ENCODE measurements around the gene ZNF207.
A peak's percentile ranks its signal among the peaks of the same experiment; 100 is the strongest.

The ZNF207 gene

GRCh38 chr17:32341141-32341856 lies 8.7 kb upstream of the ZNF207 start:
- no peaks in the 10 kb centered on the region for H4K20me1 ChIP-seq (ENCODE audit: insufficient read depth, low read length)
- peaks cover 16% of the 10 kb centered on the region for H3K4me1 ChIP-seq (ENCODE audit: insufficient read depth, low read length, severe bottlenecking)
- H2AFZ ChIP-seq (ENCODE audit: low read length) = no peak overlapping the region
- no peaks in the 10 kb centered on the region for H3F3A ChIP-seq (ENCODE audit: insufficient read depth, low read length)
- no peaks in the 10 kb centered on the region for H3K9me3 ChIP-seq (ENCODE audit: low read length)
- H3K4me3 ChIP-seq (ENCODE audit: low read depth, low read length, poor library complexity, severe bottlenecking) = peak overlapping the region; percentile 67
- TF ChIP-seq EZH2 (IDR thresholded peaks at IDR 0.05; ENCODE audit: borderline replicate concordance, low read length) (no peak), CTCF (IDR thresholded peaks at IDR 0.05; ENCODE audit: low read length) (peak; percentile 44; the same call in 1 of the 2 replicates)
- H3K9ac ChIP-seq (ENCODE audit: low read length) = peak overlapping the region; percentile 72
- H3K27me3 ChIP-seq (ENCODE audit: insufficient read depth, low read length) = no peaks in the 10 kb centered on the region
- H3K79me2 ChIP-seq (ENCODE audit: insufficient read depth, low read length) = no peaks in the 10 kb centered on the region
- H3K9me2 ChIP-seq (ENCODE audit: low read depth, low read length) = no peaks in the 10 kb centered on the region
- H3K27ac ChIP-seq (ENCODE audit: low read depth, low read length, poor library complexity, severe bottlenecking) = peak overlapping the region; percentile 49
- H3K4me2 ChIP-seq (ENCODE audit: low read length) = peak overlapping the region; percentile 80
- peaks cover 30% of the 10 kb centered on the region for H3K36me3 ChIP-seq (ENCODE audit: insufficient read depth, low read length)

GRCh38 chr17:32341857-32342602 lies 7.9 kb upstream of the ZNF207 start, which contains the start of gene C17orf75:
Gene C17orf75 (minus strand): TSS chr17:32342173. CDS start chr17:32342139, 34 bp downstream.
- Histone ChIP-seq H3K9me2 (ENCODE audit: low read depth, low read length) (no peaks in the 10 kb centered on the region), H3K4me3 (ENCODE audit: low read depth, low read length, poor library complexity, severe bottlenecking) (peak within 1 kb of the TSS; percentile 67), H3K27me3 (ENCODE audit: insufficient read depth, low read length) (no peaks in the 10 kb centered on the region), H3K9me3 (ENCODE audit: low read length) (no peaks in the 10 kb centered on the region), H4K20me1 (ENCODE audit: insufficient read depth, low read length) (no peaks in the 10 kb centered on the region), H3K4me2 (ENCODE audit: low read length) (peak within 1 kb of the TSS; percentile 80), H3K79me2 (ENCODE audit: insufficient read depth, low read length) (no peaks in the 10 kb centered on the region), H3F3A (ENCODE audit: insufficient read depth, low read length) (no peaks in the 10 kb centered on the region), H3K36me3 (ENCODE audit: insufficient read depth, low read length) (peaks cover 23% of the 10 kb centered on the region), H3K4me1 (ENCODE audit: insufficient read depth, low read length, severe bottlenecking) (peaks cover 16% of the 10 kb centered on the region), H2AFZ (ENCODE audit: low read length) (peak within 1 kb of the TSS; percentile 99), H3K27ac (ENCODE audit: low read depth, low read length, poor library complexity, severe bottlenecking) (peak within 1 kb of the TSS; percentile 49), H3K9ac (ENCODE audit: low read length) (peak within 1 kb of the TSS; percentile 72)
- TF ChIP-seq EZH2 (IDR thresholded peaks at IDR 0.05; ENCODE audit: borderline replicate concordance, low read length) = no peak
- TF ChIP-seq CTCF (IDR thresholded peaks at IDR 0.05; ENCODE audit: low read length) = no peak

DNA sequence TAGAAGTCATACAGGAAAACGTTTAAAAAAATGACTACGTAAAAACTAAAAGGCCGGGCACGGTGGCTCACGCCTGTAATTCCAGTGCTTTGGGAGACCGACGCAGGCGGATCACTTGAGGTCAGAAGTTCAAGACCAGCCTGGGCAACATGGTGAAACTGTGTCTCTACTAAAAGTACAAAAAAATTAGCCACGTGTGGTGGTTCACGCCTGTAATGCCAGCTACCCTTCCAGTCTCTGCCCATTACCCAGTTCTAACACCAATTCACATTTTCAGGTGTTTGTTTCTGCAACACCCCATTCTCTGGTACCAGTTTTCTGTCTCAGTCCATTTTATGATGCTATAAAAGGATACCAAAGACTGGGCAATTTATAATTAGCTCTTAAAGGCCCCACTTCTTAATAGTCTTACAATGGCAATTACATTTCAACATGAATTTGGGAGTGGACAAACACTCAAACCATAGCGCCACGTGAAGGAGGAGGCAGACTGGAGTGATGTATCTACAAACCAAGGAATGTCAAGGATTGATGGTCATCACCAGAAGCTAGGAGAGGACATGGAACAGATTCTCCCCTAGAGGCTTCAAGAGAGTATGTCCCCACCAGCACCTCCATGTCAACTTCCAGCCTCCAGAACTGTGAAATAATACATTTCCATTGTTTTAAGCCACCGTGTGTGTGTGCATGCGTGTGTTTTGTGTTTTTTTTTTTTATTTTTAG lies 7.2 kb upstream of the ZNF207 start:
- H3K4me1 ChIP-seq (ENCODE audit: insufficient read depth, low read length, severe bottlenecking) = peaks cover 16% of the 10 kb centered on the region
- H3K27ac ChIP-seq (ENCODE audit: low read depth, low read length, poor library complexity, severe bottlenecking) = no peak overlapping the region
- peak overlapping the region; percentile 72; the same call in 1 of the 2 replicates for H3K9ac ChIP-seq (ENCODE audit: low read length)
- H3K4me2 ChIP-seq (ENCODE audit: low read length) = peak overlapping the region; percentile 73
- no peak for TF ChIP-seq CTCF (IDR thresholded peaks at IDR 0.05; ENCODE audit: low read length)
- no peak for TF ChIP-seq EZH2 (IDR thresholded peaks at IDR 0.05; ENCODE audit: borderline replicate concordance, low read length)
- H4K20me1 ChIP-seq (ENCODE audit: insufficient read depth, low read length) = no peaks in the 10 kb centered on the region
- no peaks in the 10 kb centered on the region for H3K79me2 ChIP-seq (ENCODE audit: insufficient read depth, low read length)
- H3K27me3 ChIP-seq (ENCODE audit: insufficient read depth, low read length) = no peaks in the 10 kb centered on the region
- H3K9me2 ChIP-seq (ENCODE audit: low read depth, low read length) = no peaks in the 10 kb centered on the region
- peak overlapping the region; percentile 67 for H3K4me3 ChIP-seq (ENCODE audit: low read depth, low read length, poor library complexity, severe bottlenecking)
- H3F3A ChIP-seq (ENCODE audit: insufficient read depth, low read length) = no peaks in the 10 kb centered on the region
- H2AFZ ChIP-seq (ENCODE audit: low read length) = peak overlapping the region; percentile 99
- H3K9me3 ChIP-seq (ENCODE audit: low read length) = no peaks in the 10 kb centered on the region
- peaks cover 16% of the 10 kb centered on the region for H3K36me3 ChIP-seq (ENCODE audit: insufficient read depth, low read length)
